HG02610 (cell line): ENCODE data around the gene TXNL4A.

Experiments
- ATAC-seq: cut with Tn5 transposase; IDR thresholded peaks from one replicate; pipeline ENCODE4 v1.9.1; 2021; ENCODE audit warnings: mild to moderate bottlenecking, moderate library complexity; ENCODE audit not compliant: unreplicated experiment

TXNL4A gene

GRCh38 chr18:79950515-79951341 lies 37.6 kb downstream of the TXNL4A start:
- no peak for ATAC-seq

GRCh38 chr18:79949697-79950487 lies 38.5 kb downstream of the TXNL4A start:
- ATAC-seq = peak; percentile 26

- no peak for ATAC-seq
These were observed 39.5 kb downstream of the TXNL4A start for GRCh38 chr18:79948719-79949411.

GRCh38 chr18:79947881-79948610 lies 40.3 kb downstream of the TXNL4A start:
- no peak for ATAC-seq

- no peak for ATAC-seq
These were observed 41.2 kb downstream of the TXNL4A start for GRCh38 chr18:79947054-79947755.

GRCh38 chr18:79945118-79946042 lies 43.0 kb downstream of the TXNL4A start:
- no peak for ATAC-seq

GRCh38 chr18:79944746-79945117 lies 43.6 kb downstream of the TXNL4A start:
- ATAC-seq = peak; percentile 20

GRCh38 chr18:79944126-79944731 lies 44.1 kb downstream of the TXNL4A start:
- ATAC-seq = peak; percentile 63

GRCh38 chr18:79943608-79944125 lies 44.7 kb downstream of the TXNL4A start:
- ATAC-seq = no peak

- no peak for ATAC-seq
These were observed 45.4 kb downstream of the TXNL4A start for GRCh38 chr18:79942786-79943607.

- no peak for ATAC-seq
These were observed 46.2 kb downstream of the TXNL4A start for GRCh38 chr18:79942211-79942610.

GRCh38 chr18:79941473-79942119 lies 46.8 kb downstream of the TXNL4A start:
- ATAC-seq = no peak

GRCh38 chr18:79940814-79941472 lies 47.4 kb downstream of the TXNL4A start:
- no peak for ATAC-seq

- ATAC-seq = no peak
These were observed 48.1 kb downstream of the TXNL4A start for GRCh38 chr18:79940126-79940813.

- no peak for ATAC-seq
These were observed 49.3 kb downstream of the TXNL4A start for GRCh38 chr18:79939096-79939495.

- no peak for ATAC-seq
These were observed 50.2 kb downstream of the TXNL4A start for GRCh38 chr18:79938196-79938595.
